H9 (cell line): ENCODE measurements around the gene MYL11. TPM values are rescaled to one million over a fixed set of nuclear protein-coding genes. Genes with fewer than 3 reads are reported as not detected.
A peak's percentile ranks its signal among the peaks of the same experiment; 100 is the strongest.
"Not testable (repeated sequence)": the region's sequence is repeated elsewhere in the genome, so short reads cannot be mapped to it uniquely, and the experiment has no call there.

Experiments
- DNase-seq: peaks from one replicate; pipeline ENCODE4 v3.0.0-alpha.2; 2017
- H2AFZ ChIP-seq: one replicate; pipeline ENCODE4 v1.6.1; 2013; ENCODE audit warnings: mild to moderate bottlenecking, low read length, control low read depth, moderate library complexity
- H2AK5ac ChIP-seq: 2 replicates; pipeline ENCODE4 v1.6.1; 2013; ENCODE audit warnings: low read length, control low read depth, mixed read lengths; ENCODE audit not compliant: insufficient read length
- H2BK120ac ChIP-seq: one replicate; pipeline ENCODE4 v1.6.1; 2013; ENCODE audit warnings: low read depth, mild to moderate bottlenecking, low read length, control low read depth, inconsistent platforms; ENCODE audit not compliant: poor library complexity, severe bottlenecking
- H2BK12ac ChIP-seq: 2 replicates; pipeline ENCODE4 v1.6.1; 2013; ENCODE audit warnings: low read length, control low read depth, mixed read lengths, low read depth; ENCODE audit not compliant: insufficient read length
- H2BK15ac ChIP-seq: 2 replicates; pipeline ENCODE4 v1.6.1; 2013; ENCODE audit warnings: low read depth, low read length, control low read depth
- H2BK20ac ChIP-seq: one replicate; pipeline ENCODE4 v1.6.1; 2013; ENCODE audit warnings: low read depth, mild to moderate bottlenecking, low read length, control low read depth, inconsistent platforms; ENCODE audit not compliant: poor library complexity, severe bottlenecking
- H2BK5ac ChIP-seq: 2 replicates; pipeline ENCODE4 v1.6.1; 2013; ENCODE audit warnings: low read length, control low read depth, mixed read lengths; ENCODE audit not compliant: insufficient read length
- H3K14ac ChIP-seq: 2 replicates; pipeline ENCODE4 v1.6.1; 2013; ENCODE audit warnings: low read length, control low read depth; ENCODE audit not compliant: insufficient read depth
- H3K18ac ChIP-seq: 2 replicates; pipeline ENCODE4 v1.6.1; 2013; ENCODE audit warnings: low read depth, mild to moderate bottlenecking, mixed read lengths, low read length, control low read depth; ENCODE audit not compliant: insufficient read length
- H3K23ac ChIP-seq: 2 replicates; pipeline ENCODE4 v1.6.1; 2013; ENCODE audit warnings: low read length, control low read depth, mixed read lengths, low read depth; ENCODE audit not compliant: insufficient read length
- H3K23me2 ChIP-seq: 2 replicates; pipeline ENCODE4 v1.6.1; 2013; ENCODE audit warnings: low read depth, mild to moderate bottlenecking, mixed read lengths, low read length, control low read depth; ENCODE audit not compliant: insufficient read length, poor library complexity, severe bottlenecking
- H3K27ac ChIP-seq: 2 replicates; pipeline ENCODE4 v1.5.1; 2013; ENCODE audit warnings: low read length, control low read depth, mixed read lengths, low read depth; ENCODE audit not compliant: insufficient read length
- H3K27me3 ChIP-seq: 2 replicates; pipeline ENCODE4 v1.6.1; 2013; ENCODE audit warnings: low read length, control low read depth, inconsistent platforms; ENCODE audit not compliant: insufficient read depth
- H3K4ac ChIP-seq: 2 replicates; pipeline ENCODE4 v1.6.1; 2013; ENCODE audit warnings: low read depth, mild to moderate bottlenecking, control low read depth, inconsistent platforms, low read length, moderate library complexity
- H3K4me1 ChIP-seq: 2 replicates; pipeline ENCODE4 v1.6.1; 2013; ENCODE audit warnings: low read length, control low read depth, inconsistent platforms; ENCODE audit not compliant: insufficient read depth
- H3K4me2 ChIP-seq: 2 replicates; pipeline ENCODE4 v1.6.1; 2013; ENCODE audit warnings: low read length, control low read depth, mixed read lengths; ENCODE audit not compliant: insufficient read length, insufficient read depth
- H3K56ac ChIP-seq: 2 replicates; pipeline ENCODE4 v1.6.1; 2013; ENCODE audit warnings: low read depth, mild to moderate bottlenecking, mixed read lengths, low read length, control low read depth; ENCODE audit not compliant: insufficient read length
- H3K79me1 ChIP-seq: 2 replicates; pipeline ENCODE4 v1.6.1; 2013; ENCODE audit warnings: low read depth, mild to moderate bottlenecking, moderate library complexity, low read length, control low read depth, inconsistent platforms; ENCODE audit not compliant: insufficient read depth, poor library complexity, severe bottlenecking
- H3K79me2 ChIP-seq: 2 replicates; pipeline ENCODE4 v1.6.1; 2013; ENCODE audit warnings: low read length, control low read depth, inconsistent platforms; ENCODE audit not compliant: insufficient read depth
- H3K9ac ChIP-seq: 2 replicates; pipeline ENCODE4 v1.6.1; 2013; ENCODE audit warnings: low read length, control low read depth, mixed read lengths; ENCODE audit not compliant: insufficient read length; ENCODE audit errors: extremely low read depth
- H3K9me3 ChIP-seq: one replicate; pipeline ENCODE4 v1.6.1; 2013; ENCODE audit warnings: low read depth, low read length, inconsistent platforms; ENCODE audit not compliant: control insufficient read depth
- H3T11ph ChIP-seq: one replicate; pipeline ENCODE4 v1.6.1; 2013; ENCODE audit warnings: mild to moderate bottlenecking, low read length, control low read depth, inconsistent platforms
- H4K20me1 ChIP-seq: one replicate; pipeline ENCODE4 v1.6.1; 2013; ENCODE audit not compliant: control insufficient read depth, insufficient read length, insufficient read depth
- H4K5ac ChIP-seq: 2 replicates; pipeline ENCODE4 v1.6.1; 2013; ENCODE audit warnings: low read depth, mild to moderate bottlenecking, mixed read lengths, low read length, control low read depth; ENCODE audit not compliant: insufficient read length
- H4K8ac ChIP-seq: replicated peaks from 2 replicates; pipeline ENCODE4 v1.6.1; 2013; ENCODE audit warnings: low read length, control low read depth, mixed read lengths, low read depth; ENCODE audit not compliant: insufficient read length
- H4K91ac ChIP-seq: 2 replicates; pipeline ENCODE4 v1.6.1; 2013; ENCODE audit warnings: low read depth, mild to moderate bottlenecking, moderate library complexity, mixed read lengths, low read length, control low read depth; ENCODE audit not compliant: insufficient read length
- H3K27ac Mint-ChIP-seq, 3 experiments: 2 replicates in 2 of 3; 3 replicates in 1 of 3; pipeline ENCODE4 v1.8.0; 2020 to 2021; ENCODE audit warnings: mixed read lengths in 3 of 3, mild to moderate bottlenecking in 1 of 3, moderate library complexity in 1 of 3
- H3K27me3 Mint-ChIP-seq: 2 replicates; pipeline ENCODE4 v1.8.0; 2021; ENCODE audit warnings: low read depth, mild to moderate bottlenecking, moderate library complexity, mixed read lengths
- H3K36me3 Mint-ChIP-seq, 3 experiments: 2 replicates in 2 of 3; 3 replicates in 1 of 3; pipeline ENCODE4 v1.8.0; 2020 to 2021; ENCODE audit warnings: low read depth in 3 of 3, mixed read lengths in 3 of 3; ENCODE audit not compliant: insufficient read depth in 1 of 3
- H3K4me1 Mint-ChIP-seq, 2 experiments: 2 replicates each; pipeline ENCODE4 v1.8.0; 2020; ENCODE audit warnings: mixed read lengths in 2 of 2
- H3K4me3 Mint-ChIP-seq, 2 experiments: 2 replicates in 1 of 2; 3 replicates in 1 of 2; pipeline ENCODE4 v1.8.0; 2020 to 2021; ENCODE audit warnings: mild to moderate bottlenecking in 2 of 2, mixed read lengths in 2 of 2, moderate library complexity in 1 of 2
- H3K9me3 Mint-ChIP-seq, 2 experiments: 2 replicates in 1 of 2; 3 replicates in 1 of 2; pipeline ENCODE4 v1.8.0; 2020; ENCODE audit warnings: mild to moderate bottlenecking in 2 of 2, mixed read lengths in 2 of 2, moderate library complexity in 1 of 2
- CTCF ChIP-seq: fragments of 200-600 bp; sonication (generic); conservative IDR thresholded peaks from 3 replicates; pipeline ENCODE4 v1.8.0; 2021; ENCODE audit warnings: antibody characterized with exemption, mild to moderate bottlenecking
- WGBS: extraction: QIAGEN DNeasy Blood & Tissue Kit; methylation state at CpG from one replicate; pipeline ENCODE4 v1.1.7; 2013; ENCODE audit warnings: missing lambda C conversion rate, low lambda C conversion rate, mixed read lengths; ENCODE audit not compliant: insufficient read length; ENCODE audit errors: extremely low coverage; 5-methylcytosine and 5-hydroxymethylcytosine counted together
- total RNA-seq: library from RNA; stranded (reverse); gene quantifications from 2 replicates; pipeline ENCODE4 v1.2.1, GENCODE V29; 2021

The MYL11 gene
- total RNA-seq, 1 experiment from 2014 or later = 0.70 TPM

- Histone ChIP-seq H4K91ac (no peak overlapping the region), H3K14ac (peak overlapping the region; percentile 4), H2BK120ac (no peak overlapping the region), H3K56ac (no peak overlapping the region), H3K9me3 (no peaks in the 10 kb centered on the region), H4K5ac (no peak overlapping the region), H3K4ac (no peak overlapping the region), H2BK5ac (no peak overlapping the region), H2BK20ac (no peak overlapping the region), H3K9ac (peak overlapping the region; percentile 68), H4K20me1 (no peaks in the 10 kb centered on the region), H4K8ac (no peak overlapping the region), H2AFZ (no peak overlapping the region), H2AK5ac (no peak overlapping the region), H3K27me3 (no peaks in the 10 kb centered on the region), H3K18ac (no peak overlapping the region), H3T11ph (no peak overlapping the region), H3K79me2 (peaks cover 4% of the 10 kb centered on the region; the same call in 1 of the 2 replicates), H3K27ac (no peak overlapping the region), H3K4me1 (no peaks in the 10 kb centered on the region; the same call in 1 of the 2 replicates), H2BK15ac (no peak overlapping the region), H2BK12ac (no peak overlapping the region), H3K4me2 (peak overlapping the region; percentile 88), H3K23ac (no peak overlapping the region), H3K23me2 (peaks cover 22% of the 10 kb centered on the region), H3K79me1 (no peaks in the 10 kb centered on the region)
- no CpG with 5 or more reads among the region's 13 CpGs for WGBS
- peaks cover 9 to 33% (median 20%) of the 10 kb centered on the region in 3 experiments; a peak in 6 of 7 replicates for H3K36me3 Mint-ChIP-seq
- no peak for TF ChIP-seq CTCF
- peaks cover 2% of the 10 kb centered on the region for H3K27me3 Mint-ChIP-seq
- DNase-seq = no peak
- peak overlapping the region; percentile 90 to 91 for H3K4me3 Mint-ChIP-seq
- H3K27ac Mint-ChIP-seq = peak overlapping the region; percentile 14 to 70 (median 39)
- no peaks in the 10 kb centered on the region; a peak in 1 of 5 replicates for H3K9me3 Mint-ChIP-seq
- peaks cover 29 to 42% of the 10 kb centered on the region in 2 experiments for H3K4me1 Mint-ChIP-seq
Observed at GRCh38 chr16:30395992-30396585, 21.5 kb downstream of the MYL11 start.

GRCh38 chr16:30396627-30397026, 22.0 kb downstream of the MYL11 start:
- no CpG with 5 or more reads among the region's 4 CpGs for WGBS
- Mint-ChIP-seq H3K4me1 (peaks cover 32 to 45% of the 10 kb centered on the region in 2 experiments), H3K4me3 (peak overlapping the region; percentile 90 to 91), H3K36me3 (peaks cover 9 to 33% (median 20%) of the 10 kb centered on the region in 3 experiments; a peak in 6 of 7 replicates)
- not testable (repeated sequence) for H3K18ac ChIP-seq, H3K56ac ChIP-seq, DNase-seq, H3K4ac ChIP-seq, H3K27ac ChIP-seq, H3T11ph ChIP-seq, H3K9me3 Mint-ChIP-seq, H2BK20ac ChIP-seq, H2AK5ac ChIP-seq, H3K9ac ChIP-seq, H3K9me3 ChIP-seq, H2BK5ac ChIP-seq, H3K27me3 ChIP-seq, H2BK120ac ChIP-seq, H4K91ac ChIP-seq, H4K20me1 ChIP-seq, H3K27ac Mint-ChIP-seq, H3K23ac ChIP-seq, H3K4me1 ChIP-seq, H2AFZ ChIP-seq, H2BK12ac ChIP-seq, H3K14ac ChIP-seq, H4K5ac ChIP-seq, H4K8ac ChIP-seq, H3K79me2 ChIP-seq, H3K27me3 Mint-ChIP-seq, H2BK15ac ChIP-seq, H3K79me1 ChIP-seq
- peak overlapping the region; percentile 88 for H3K4me2 ChIP-seq
- peaks cover 22% of the 10 kb centered on the region for H3K23me2 ChIP-seq
